HepG2 (cell line): ENCODE results near the gene VEGFC. TPM values are rescaled to one million over a fixed set of nuclear protein-coding genes. Genes with fewer than 3 reads are reported as not detected.

ENCODE experiments used
- ATAC-seq: fragments of 200-7000 bp; cut with Tn5 transposase; 3 replicates; pipeline ENCODE4 v1.9.1; 2020; ENCODE audit warnings: mild to moderate bottlenecking, moderate library complexity
- BruUV-seq: library from RNA; stranded (reverse); fragments of 400-500 nt; replicated peaks from 2 replicates; lab custom pipeline; 2021; lab: Mats Ljungman, UMichigan
- CTCF ChIA-PET: fragments of 300-600 bp; formaldehyde crosslinking; extraction: SDS; loops from one replicate; lab custom pipeline; 2021; ENCODE audit warnings: low total read pairs, inconsistent platforms, low intra/inter-chr PET ratio; lab: Yijun Ruan, JAX
- POLR2A ChIA-PET: fragments of 350-600 bp; sonication (Branson Sonifier 250); formaldehyde crosslinking; loops from one replicate; lab custom pipeline; 2020; ENCODE audit warnings: antibody characterized with exemption, inconsistent platforms; lab: Yijun Ruan, JAX
- DNase-seq: peaks from one replicate; pipeline ENCODE4 v3.0.0-alpha.2; 2015; ENCODE audit warnings: low spot score
- FAIRE-seq: peaks from 3 replicates; lab custom pipeline; 2011; peaks lifted over from hg19 to GRCh38; lab: Jason Lieb, UNC
- H2AFZ ChIP-seq: one replicate; pipeline ENCODE4 v1.6.1; 2011; ENCODE audit warnings: low read length, inconsistent platforms
- H3K27ac ChIP-seq: fragments of 300-600 bp; 3 replicates; pipeline ENCODE4 v1.8.0; 2011; ENCODE audit warnings: mixed run types, mild to moderate bottlenecking, mixed read lengths, low read length, inconsistent platforms; ENCODE audit not compliant: insufficient read depth; ENCODE audit errors: extremely low read length
- H3K27me3 ChIP-seq, 2 experiments: fragments of 200-600 bp in 1 of 2; 2 replicates in 1 of 2; 3 replicates in 1 of 2; pipeline versions ENCODE4 v1.6.0 to v1.8.0; 2011; ENCODE audit warnings: low read length in 2 of 2, mild to moderate bottlenecking in 2 of 2, moderate library complexity in 2 of 2, inconsistent platforms in 1 of 2; ENCODE audit not compliant: insufficient read depth in 2 of 2, control insufficient read depth in 1 of 2
- H3K36me3 ChIP-seq, 2 experiments: fragments of 200-600 bp in 1 of 2; replicated peaks in 1 of 2; 2 replicates in 1 of 2; 3 replicates in 1 of 2; pipeline versions ENCODE4 v1.5.1 to v1.8.0; 2011; ENCODE audit warnings: low read length in 2 of 2, inconsistent platforms in 1 of 2; ENCODE audit not compliant: insufficient read depth in 2 of 2, control insufficient read depth in 1 of 2
- H3K4me1 ChIP-seq: 2 replicates; pipeline ENCODE4 v1.5.1; 2012; ENCODE audit warnings: low read length, inconsistent platforms; ENCODE audit not compliant: insufficient read depth
- H3K4me2 ChIP-seq: 2 replicates; pipeline ENCODE4 v1.6.0; 2011; ENCODE audit warnings: low read depth, low read length, inconsistent platforms
- H3K4me3 ChIP-seq, 3 experiments: fragments of 200-600 bp in 1 of 3; sonication (generic), shearing (Covaris generic) in 1 of 3; replicated peaks in 1 of 3; 2 replicates each; pipeline ENCODE4 v1.5.1; 2011 to 2016; ENCODE audit warnings: low read length in 3 of 3, inconsistent platforms in 2 of 3, low read depth in 2 of 3, mild to moderate bottlenecking in 2 of 3, control low read depth in 1 of 3, mixed read lengths in 1 of 3; ENCODE audit not compliant: insufficient read depth in 1 of 3
- H3K79me2 ChIP-seq: one replicate; pipeline ENCODE4 v1.6.1; 2011; ENCODE audit warnings: low read length, inconsistent platforms; ENCODE audit not compliant: insufficient read depth
- H3K9ac ChIP-seq: 2 replicates; pipeline ENCODE4 v1.6.0; 2011; ENCODE audit warnings: mild to moderate bottlenecking, low read depth, low read length, inconsistent platforms; ENCODE audit not compliant: insufficient read depth
- H3K9me3 ChIP-seq: 2 replicates; pipeline ENCODE4 v1.5.1; 2012; ENCODE audit warnings: mild to moderate bottlenecking, low read length
- H4K20me1 ChIP-seq: 2 replicates; pipeline ENCODE4 v1.6.0; 2011; ENCODE audit warnings: inconsistent platforms, mild to moderate bottlenecking, low read length, moderate library complexity; ENCODE audit not compliant: insufficient read depth
- ISX ChIP-seq: sonication (generic); formaldehyde crosslinking; conservative IDR thresholded peaks from 2 replicates; pipeline ENCODE4 v1.5.0; 2020; ENCODE audit warnings: missing genetic modification reagents
- NR2F6 ChIP-seq, 2 experiments: IDR thresholded peaks; 2 replicates each; pipeline ENCODE4 v1.6.1; 2016; ENCODE audit warnings: antibody characterized with exemption in 1 of 2, mild to moderate bottlenecking in 1 of 2
- POGK ChIP-seq: sonication (generic); formaldehyde crosslinking; conservative IDR thresholded peaks from 2 replicates; pipeline ENCODE4 v1.8.0; 2022; ENCODE audit warnings: mild to moderate bottlenecking, moderate library complexity, missing genetic modification reagents
- ZNF609 ChIP-seq: sonication (generic); formaldehyde crosslinking; IDR thresholded peaks from 2 replicates; pipeline ENCODE4 v1.4.0; 2020; ENCODE audit warnings: mild to moderate bottlenecking, missing genetic modification reagents, borderline replicate concordance
- ZNF780A ChIP-seq: sonication (generic); formaldehyde crosslinking; IDR thresholded peaks from 2 replicates; pipeline ENCODE4 v1.8.0; 2022; ENCODE audit warnings: mild to moderate bottlenecking, missing genetic modification reagents, moderate library complexity
- WGBS: methylation state at CpG from one replicate; pipeline ENCODE4 v1.1.6; 2017; ENCODE audit warnings: low lambda C conversion rate; 5-methylcytosine and 5-hydroxymethylcytosine counted together
- in situ Hi-C: cut with HindIII; loops from 2 replicates; pipeline ENCODE4 v1.10.0; 2017; ENCODE audit warnings: low pct_unique_long_range_greater_than_20kb; ENCODE audit not compliant: extremely low pct_ligation_motif_present
- intact Hi-C: fragments of 100-400 bp; cut with micrococcal nuclease; formaldehyde crosslinking; loops from one replicate; pipeline ENCODE4 v1.10.0; 2022; ENCODE audit not compliant: unreplicated experiment
- polyA plus RNA-seq, 8 experiments: library from polyadenylated mRNA; depleted of rRNA in 3 of 8; stranded (reverse) in 7 of 8; unstranded in 1 of 8; fragments of >200 nt; fragmentation: Illumina TruSeq in 4 of 8; extraction: Trizol in 4 of 8; gene quantifications; 2 replicates each; pipeline versions ENCODE4 v1.2.1 to v1.2.3, GENCODE V29; 2011 to 2016; ENCODE audit warnings: low read depth in 4 of 8, missing spikeins in 1 of 8, mixed read lengths in 1 of 8; ENCODE audit not compliant: insufficient read depth in 1 of 8
- total RNA-seq, 5 experiments: library from RNA; depleted of rRNA; stranded (reverse); fragments of >200 nt; fragmentation: Illumina TruSeq; extraction: Trizol; gene quantifications; 2 replicates each; pipeline ENCODE4 v1.2.3, GENCODE V29; 2016; ENCODE audit warnings: low read depth in 1 of 5

The VEGFC gene
- total and polyA plus RNA-seq, 2 of the 13 experiments (the other 11 are each of a cell fraction or from before 2014, with no cell fraction given): not detected

GRCh38 chr4:176758323-176758722 lies 34.4 kb downstream of the VEGFC start:
- ChIA-PET POLR2A (no interaction called here), CTCF (no interaction called here)
- no peak overlapping the region for H3K4me3 ChIP-seq
- no peak overlapping the region for H3K9ac ChIP-seq
- H3K4me1 ChIP-seq: no peaks in the 10 kb centered on the region
- H3K27me3 ChIP-seq: no peaks in the 10 kb centered on the region
- BruUV-seq: no TSS peak
- no peak overlapping the region for H2AFZ ChIP-seq
- no peaks in the 10 kb centered on the region for H4K20me1 ChIP-seq
- H3K27ac ChIP-seq: no peak overlapping the region
- ATAC-seq (no peak), DNase-seq (no peak), FAIRE-seq (no peak)
- WGBS: 3% methylated on average over 4 of the region's 4 CpGs
- H3K36me3 ChIP-seq: no peaks in the 10 kb centered on the region
- intact Hi-C loops (no loop called here), in situ Hi-C loops (no loop called here)
- no peak overlapping the region for H3K4me2 ChIP-seq
- no peaks in the 10 kb centered on the region for H3K79me2 ChIP-seq
- H3K9me3 ChIP-seq: no peaks in the 10 kb centered on the region
- TF ChIP-seq NR2F6 (IDR thresholded peaks at IDR 0.05): no peak
- TF ChIP-seq NR2F6 (CRISPR knock-in tag; IDR thresholded peaks at IDR 0.05): no peak
- TF ChIP-seq ZNF609 (CRISPR knock-in tag): no peak
- no peak for TF ChIP-seq POGK (CRISPR knock-in tag)
- no peak for TF ChIP-seq ISX (CRISPR knock-in tag)
- TF ChIP-seq ZNF780A: no peak
